VCaP (cell line): ENCODE data around the gene NCOA1.
A peak's percentile ranks its signal among the peaks of the same experiment; 100 is the strongest.

Experiments used
- H3K27ac ChIP-seq: fragments of 450-650 bp; 2 replicates; pipeline ENCODE4 v1.5.1; 2017
- TF ChIP-seq, protein P1 (sequence below): fragments of 450-650 bp; conservative IDR thresholded peaks from 2 replicates; pipeline ENCODE4 v1.5.1; 2017; ENCODE audit warnings: mild to moderate bottlenecking, moderate library complexity

Gene NCOA1

GRCh38 chr2:24813691-24814137, 322.7 kb downstream of the NCOA1 start:
- TF ChIP-seq, protein P1, sequence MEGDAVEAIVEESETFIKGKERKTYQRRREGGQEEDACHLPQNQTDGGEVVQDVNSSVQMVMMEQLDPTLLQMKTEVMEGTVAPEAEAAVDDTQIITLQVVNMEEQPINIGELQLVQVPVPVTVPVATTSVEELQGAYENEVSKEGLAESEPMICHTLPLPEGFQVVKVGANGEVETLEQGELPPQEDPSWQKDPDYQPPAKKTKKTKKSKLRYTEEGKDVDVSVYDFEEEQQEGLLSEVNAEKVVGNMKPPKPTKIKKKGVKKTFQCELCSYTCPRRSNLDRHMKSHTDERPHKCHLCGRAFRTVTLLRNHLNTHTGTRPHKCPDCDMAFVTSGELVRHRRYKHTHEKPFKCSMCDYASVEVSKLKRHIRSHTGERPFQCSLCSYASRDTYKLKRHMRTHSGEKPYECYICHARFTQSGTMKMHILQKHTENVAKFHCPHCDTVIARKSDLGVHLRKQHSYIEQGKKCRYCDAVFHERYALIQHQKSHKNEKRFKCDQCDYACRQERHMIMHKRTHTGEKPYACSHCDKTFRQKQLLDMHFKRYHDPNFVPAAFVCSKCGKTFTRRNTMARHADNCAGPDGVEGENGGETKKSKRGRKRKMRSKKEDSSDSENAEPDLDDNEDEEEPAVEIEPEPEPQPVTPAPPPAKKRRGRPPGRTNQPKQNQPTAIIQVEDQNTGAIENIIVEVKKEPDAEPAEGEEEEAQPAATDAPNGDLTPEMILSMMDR, result no peak
- peak overlapping the region; percentile 80 for H3K27ac ChIP-seq

DNA sequence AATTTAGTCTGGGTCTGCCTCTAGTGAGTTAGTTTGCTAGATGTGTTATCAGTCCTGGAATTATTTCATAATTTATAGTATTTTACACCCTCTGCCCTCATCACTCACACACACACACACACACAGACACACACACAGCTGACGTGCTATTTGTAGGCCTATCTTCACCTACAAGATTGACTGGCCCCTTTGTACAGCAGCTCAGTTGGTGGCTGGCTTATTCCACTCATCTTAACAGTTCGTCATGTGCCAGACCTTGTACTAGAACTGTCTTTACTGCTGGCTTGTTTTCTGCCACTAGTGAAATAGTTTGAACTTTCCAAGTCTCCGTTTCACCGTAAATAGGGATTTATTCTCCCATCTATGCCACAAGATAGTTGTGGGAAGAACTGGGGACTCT, 323.5 kb downstream of the NCOA1 start:
- TF ChIP-seq, protein P1, result no peak
- peak overlapping the region; percentile 80 for H3K27ac ChIP-seq

GRCh38 chr2:24815171-24815570, 324.1 kb downstream of the NCOA1 start:
- TF ChIP-seq, protein P1, result no peak
- H3K27ac ChIP-seq, result peak overlapping the region; percentile 80

DNA sequence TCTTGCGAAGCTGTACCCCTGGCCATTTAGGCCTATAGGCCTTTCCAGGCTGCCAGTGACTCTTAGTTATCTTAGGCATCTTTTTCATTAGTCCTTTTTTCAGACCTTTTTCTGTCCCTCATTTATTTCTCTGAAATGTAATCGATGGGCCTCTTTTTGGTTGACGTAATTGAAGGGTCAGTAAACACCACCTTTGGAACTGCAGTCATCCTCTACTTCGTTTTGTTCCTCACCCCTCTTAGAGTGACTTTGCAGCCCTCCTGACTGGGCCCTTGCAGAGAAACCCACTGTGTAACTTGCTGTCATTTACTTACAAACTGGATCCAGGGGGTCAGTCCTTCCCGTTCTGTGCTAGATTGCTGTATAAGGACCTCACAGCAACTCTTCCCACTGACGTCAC, 325.4 kb downstream of the NCOA1 start:
- H3K27ac ChIP-seq, result peak overlapping the region; percentile 80
- TF ChIP-seq, protein P1, result no peak

GRCh38 chr2:24816884-24817283, 325.8 kb downstream of the NCOA1 start:
- TF ChIP-seq, protein P1, result no peak
- H3K27ac ChIP-seq, result peak overlapping the region; percentile 80; the same call in 1 of the 2 replicates

- no peak overlapping the region for H3K27ac ChIP-seq
- TF ChIP-seq, protein P1, result no peak
These were observed 327.7 kb downstream of the NCOA1 start for GRCh38 chr2:24818721-24819167.

DNA sequence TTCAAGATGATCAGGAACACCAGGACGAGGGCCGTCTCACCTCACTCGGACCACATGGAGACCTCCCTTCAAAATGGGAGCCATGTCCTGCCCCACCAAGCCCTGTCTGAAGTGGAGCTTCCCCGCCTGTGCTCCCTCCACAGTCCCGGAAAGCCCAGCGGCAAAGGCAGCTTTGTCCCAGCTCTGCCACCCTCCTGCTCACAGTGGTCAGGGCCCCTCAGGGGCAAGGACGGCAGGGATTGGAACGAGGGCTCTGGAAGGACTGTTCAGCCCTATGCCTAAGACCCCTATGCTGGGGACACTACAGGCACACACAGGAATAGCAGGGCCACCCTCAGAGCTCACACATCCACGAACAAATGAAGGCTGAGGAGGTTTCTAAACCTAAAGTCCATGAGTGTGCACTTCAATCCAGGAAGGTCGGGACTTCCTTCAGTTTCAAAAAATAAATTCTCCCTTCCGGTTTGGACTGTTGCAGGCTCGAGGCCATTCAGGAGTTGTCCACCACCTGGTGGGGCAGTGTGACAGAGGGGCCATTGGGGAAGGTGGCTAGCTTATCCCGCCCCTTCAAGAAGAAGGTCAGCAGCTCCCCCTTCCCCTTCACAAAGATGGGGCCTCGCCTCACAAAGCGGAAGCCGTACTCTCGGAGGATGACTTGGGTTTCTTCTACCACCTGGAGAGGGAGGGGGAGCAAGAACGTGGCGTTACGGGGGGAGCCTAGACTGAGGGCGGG, 328.6 kb downstream of the NCOA1 start:
- H3K27ac ChIP-seq, result no peak overlapping the region
- TF ChIP-seq, protein P1, result no peak
